Measurements from ENCODE around the gene BCAS1. TPM values are rescaled to one million over a fixed set of nuclear protein-coding genes. Genes with fewer than 3 reads are reported as not detected.

Gene BCAS1
- total and polyA plus RNA-seq, 12 donors, result 0.03 TPM; not detected in 11

- peaks cover 0 to 14% (median 0%) of the 10 kb centered on the region in 9 donors for H3K4me1 ChIP-seq
- no peak for DNase-seq
- TF ChIP-seq CTCF (IDR thresholded peaks at IDR 0.05), result no peak
- WGBS, 2 donors, result 96 to 97% methylated on average over 4 of the region's 4 CpGs
- intact Hi-C loops (cut with DNase I), result loop anchor here in 1 of 10 donors (10.0 kb wide), 1 partner anchor 58 kb away; the partner anchor contains the start of gene CYP24A1
- ATAC-seq, result no peak
- H3K36me3 ChIP-seq, result no peaks in the 10 kb centered on the region
- H3K9me3 ChIP-seq, result no peaks in the 10 kb centered on the region
- no peak overlapping the region for H3K4me3 ChIP-seq
- H3K27ac ChIP-seq, result no peak overlapping the region
- H3K27me3 ChIP-seq, result peaks cover 0 to 21% (median 0%) of the 10 kb centered on the region in 7 donors
Measured at GRCh38 chr20:54116550-54117235, 46.3 kb upstream of the BCAS1 start.

GRCh38 chr20:54115172-54115854, 44.9 kb upstream of the BCAS1 start:
- H3K4me3 ChIP-seq, result no peak overlapping the region
- no peaks in the 10 kb centered on the region for H3K9me3 ChIP-seq
- TF ChIP-seq CTCF (IDR thresholded peaks at IDR 0.05), result no peak
- intact Hi-C loops (cut with DNase I), result loop anchor here in 1 of 10 donors (10.0 kb wide), 1 partner anchor 59 kb away; the partner anchor contains the start of gene CYP24A1
- DNase-seq (no peak), ATAC-seq (peak in 1 of 8 donors; percentile 60)
- no peaks in the 10 kb centered on the region for H3K36me3 ChIP-seq
- peaks cover 0 to 14% (median 0%) of the 10 kb centered on the region in 9 donors for H3K4me1 ChIP-seq
- WGBS, 2 donors, result 72 to 74% methylated on average over 15 of the region's 15 CpGs
- H3K27me3 ChIP-seq, result peaks cover 0 to 19% (median 0%) of the 10 kb centered on the region in 7 donors
- H3K27ac ChIP-seq, result peak overlapping the region in 1 of 10 donors; percentile 36

GRCh38 chr20:54114109-54114508, 43.7 kb upstream of the BCAS1 start:
- WGBS, 2 donors, result 62 to 65% methylated on average over 2 of the region's 2 CpGs
- TF ChIP-seq CTCF (IDR thresholded peaks at IDR 0.05), result no peak
- no peak overlapping the region for H3K4me3 ChIP-seq
- H3K27me3 ChIP-seq, result peaks cover 0 to 19% (median 0%) of the 10 kb centered on the region in 7 donors
- no peak overlapping the region for H3K27ac ChIP-seq
- H3K9me3 ChIP-seq, result no peaks in the 10 kb centered on the region
- ATAC-seq, result no peak
- peaks cover 0 to 14% (median 0%) of the 10 kb centered on the region in 9 donors for H3K4me1 ChIP-seq
- intact Hi-C loops (cut with DNase I), result loop anchor here in 1 of 10 donors (10.0 kb wide), 1 partner anchor 61 kb away; the partner anchor contains the start of gene CYP24A1
- no peak for DNase-seq
- H3K36me3 ChIP-seq, result no peaks in the 10 kb centered on the region

- Histone ChIP-seq H3K4me1 (peaks cover 0 to 14% (median 0%) of the 10 kb centered on the region in 9 donors), H3K27ac (no peak overlapping the region), H3K27me3 (peaks cover 0 to 19% (median 0%) of the 10 kb centered on the region in 7 donors), H3K9me3 (no peaks in the 10 kb centered on the region), H3K36me3 (no peaks in the 10 kb centered on the region), H3K4me3 (no peak overlapping the region)
- DNase-seq, result no peak
- intact Hi-C loops (cut with DNase I), result loop anchor here in 1 of 10 donors (10.0 kb wide), 1 partner anchor 61 kb away; the partner anchor contains the start of gene CYP24A1
- ATAC-seq, result no peak
- TF ChIP-seq CTCF (IDR thresholded peaks at IDR 0.05), result no peak
- 90 to 96% methylated on average over 2 of the region's 2 CpGs for whole genome bisulfite sequencing, 2 donors
Measured at GRCh38 chr20:54113566-54113965, 43.2 kb upstream of the BCAS1 start.
